Stimulated activated CD8-positive, alpha-beta memory T cell treated with anti-CD3 and anti-CD28 coated beads, Interleukin-12 subunit alpha, Interleukin-12 subunit beta, amount 100 ng/mL, for 1 hour (primary cell): ENCODE results near the gene NAT8L.
"Not testable (repeated sequence)": the region's sequence is repeated elsewhere in the genome, so short reads cannot be mapped to it uniquely, and the experiment has no call there.

ENCODE experiments used
- DNase-seq: peaks from one replicate; pipeline ENCODE4 v3.0.0-alpha.2; 2020; ENCODE audit warnings: low read depth

The NAT8L gene

GRCh38 chr4:2059046-2059725, at the start of gene NAT8L:
Gene NAT8L, plus strand, starts transcription at chr4:2059327. Its CDS starts 185 bp downstream, at chr4:2059512.
- DNase-seq: no peak

GRCh38 chr4:2009651-2010233, 49.4 kb upstream of the NAT8L start:
- peak; percentile 25 for DNase-seq

- no peak for DNase-seq
Measured at GRCh38 chr4:2011583-2011982, 47.5 kb upstream of the NAT8L start.

GRCh38 chr4:2015008-2015407, 44.1 kb upstream of the NAT8L start:
- no peak for DNase-seq

- not testable (repeated sequence) for DNase-seq
Measured at GRCh38 chr4:2021358-2022018, 37.6 kb upstream of the NAT8L start.

GRCh38 chr4:2024683-2025082, 34.4 kb upstream of the NAT8L start:
- DNase-seq: no peak

- no peak for DNase-seq
Measured at GRCh38 chr4:2025817-2026216, 33.3 kb upstream of the NAT8L start.

GRCh38 chr4:2027120-2027519, 32.0 kb upstream of the NAT8L start:
- not testable (repeated sequence) for DNase-seq

- not testable (repeated sequence) for DNase-seq
Measured at GRCh38 chr4:2031161-2031560, 28.0 kb upstream of the NAT8L start.

GRCh38 chr4:2036327-2036726, 22.8 kb upstream of the NAT8L start:
- no peak for DNase-seq

- DNase-seq: no peak
Measured at GRCh38 chr4:2036866-2037265, 22.3 kb upstream of the NAT8L start.

GRCh38 chr4:2040391-2041238, 18.5 kb upstream of the NAT8L start:
- DNase-seq: no peak

GRCh38 chr4:2041239-2042130, 17.6 kb upstream of the NAT8L start:
- DNase-seq: peak; percentile 73

GRCh38 chr4:2042204-2042946, 16.8 kb upstream of the NAT8L start:
- DNase-seq: no peak

GRCh38 chr4:2042947-2043395, 16.2 kb upstream of the NAT8L start:
- DNase-seq: no peak

GRCh38 chr4:2043396-2044118, 15.6 kb upstream of the NAT8L start:
- DNase-seq: no peak

- no peak for DNase-seq
Measured at GRCh38 chr4:2044119-2044485, 15.0 kb upstream of the NAT8L start.

GRCh38 chr4:2044542-2045517, 14.3 kb upstream of the NAT8L start:
- no peak for DNase-seq

GRCh38 chr4:2045518-2045951, 13.6 kb upstream of the NAT8L start:
- no peak for DNase-seq
